KOPT-K1 (cell line): ENCODE results near the gene KRTAP3-2.

ENCODE experiments used
- H3K27ac ChIP-seq: fragments of 200-600 bp; sonication (generic); 2 replicates; pipeline ENCODE4 v1.5.1; 2016; ENCODE audit warnings: antibody characterized with exemption, mild to moderate bottlenecking, low read depth, low read length; ENCODE audit not compliant: poor library complexity, severe bottlenecking
- H3K36me3 ChIP-seq: fragments of 200-600 bp; sonication (generic); 2 replicates; pipeline ENCODE4 v1.5.1; 2017; ENCODE audit warnings: antibody characterized with exemption, mild to moderate bottlenecking, low read length, moderate library complexity; ENCODE audit not compliant: insufficient read depth
- H3K9me3 ChIP-seq: fragments of 200-600 bp; sonication (generic); 2 replicates; pipeline ENCODE4 v1.5.1; 2017; ENCODE audit warnings: antibody characterized with exemption, low read length, mild to moderate bottlenecking; ENCODE audit not compliant: insufficient read depth, poor library complexity, severe bottlenecking

KRTAP3-2 gene

GRCh38 chr17:40960144-40960543 lies 39.6 kb downstream of the KRTAP3-2 start:
- H3K27ac ChIP-seq = no peak overlapping the region
- H3K9me3 ChIP-seq = no peaks in the 10 kb centered on the region
- no peaks in the 10 kb centered on the region for H3K36me3 ChIP-seq

DNA sequence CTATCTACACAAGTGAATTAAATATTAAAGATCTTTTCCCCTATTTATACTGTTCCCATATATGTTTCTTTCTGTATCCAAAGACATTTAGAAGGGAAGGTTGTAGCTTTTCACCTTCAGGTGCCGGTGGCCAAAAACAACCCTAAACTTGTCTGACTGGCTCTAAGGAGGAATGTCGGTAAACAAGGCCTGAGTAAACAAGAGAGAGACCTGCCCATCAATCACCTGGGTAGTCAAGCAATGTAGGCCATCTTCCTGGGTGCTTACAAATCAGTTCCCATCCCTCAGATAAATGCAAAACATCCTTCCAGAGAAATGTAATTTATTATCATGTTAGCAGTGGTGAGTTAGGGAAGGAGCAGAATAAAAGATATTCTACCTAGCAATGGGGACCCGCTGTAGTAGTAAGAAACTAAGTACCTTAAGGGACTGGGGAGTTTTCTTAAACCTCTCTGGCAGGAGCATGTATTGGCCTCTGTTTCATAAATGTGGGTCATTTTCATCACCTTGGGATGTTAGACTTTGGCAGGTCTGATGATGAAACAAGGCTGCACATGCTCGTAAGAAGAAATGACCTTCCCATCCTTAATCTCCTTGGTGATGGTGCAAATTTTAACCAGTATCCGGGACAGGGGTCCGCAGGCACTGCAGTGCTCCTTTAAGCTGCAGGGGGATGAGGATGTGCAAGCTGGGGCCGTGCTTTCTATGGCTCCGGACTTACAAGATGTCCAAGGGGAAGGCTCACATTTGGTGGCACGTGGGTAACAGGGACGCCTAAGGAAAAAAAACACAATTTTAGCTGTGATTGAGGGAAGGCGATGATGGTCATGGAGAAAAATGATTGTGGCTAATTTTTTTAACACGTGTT lies 41.4 kb downstream of the KRTAP3-2 start:
- Histone ChIP-seq H3K36me3 (no peaks in the 10 kb centered on the region), H3K27ac (no peak overlapping the region), H3K9me3 (no peaks in the 10 kb centered on the region)

GRCh38 chr17:40956401-40957254 lies 43.1 kb downstream of the KRTAP3-2 start:
- Histone ChIP-seq H3K36me3 (no peaks in the 10 kb centered on the region), H3K27ac (no peak overlapping the region), H3K9me3 (no peaks in the 10 kb centered on the region)

GRCh38 chr17:40953881-40954280 lies 45.8 kb downstream of the KRTAP3-2 start:
- Histone ChIP-seq H3K27ac (no peak overlapping the region), H3K9me3 (no peaks in the 10 kb centered on the region), H3K36me3 (no peaks in the 10 kb centered on the region)

GRCh38 chr17:40952661-40953060 lies 47.0 kb downstream of the KRTAP3-2 start:
- Histone ChIP-seq H3K9me3 (no peaks in the 10 kb centered on the region), H3K27ac (no peak overlapping the region), H3K36me3 (no peaks in the 10 kb centered on the region)

DNA sequence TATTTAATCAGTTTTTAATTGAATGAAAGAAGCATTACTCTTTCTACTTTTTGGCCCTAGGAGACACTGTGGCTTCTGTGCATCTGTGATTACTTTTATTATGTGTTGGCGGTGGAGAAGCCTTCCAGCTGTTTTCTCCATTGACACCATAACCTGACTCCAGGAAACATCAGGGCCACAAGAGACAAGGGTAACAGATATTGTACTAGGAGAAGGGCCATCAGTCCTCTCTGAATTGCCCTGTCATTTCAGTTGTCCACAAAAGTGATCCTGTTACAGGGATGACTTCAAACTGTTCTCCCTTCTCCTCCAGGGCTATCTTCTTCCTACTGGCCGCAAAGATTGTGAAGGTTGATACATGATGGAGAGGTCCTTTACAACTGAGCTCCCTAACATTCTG lies 47.6 kb downstream of the KRTAP3-2 start:
- Histone ChIP-seq H3K27ac (no peak overlapping the region), H3K36me3 (no peaks in the 10 kb centered on the region), H3K9me3 (no peaks in the 10 kb centered on the region)

GRCh38 chr17:40951011-40951622 lies 48.6 kb downstream of the KRTAP3-2 start:
- Histone ChIP-seq H3K27ac (no peak overlapping the region), H3K36me3 (no peaks in the 10 kb centered on the region), H3K9me3 (no peaks in the 10 kb centered on the region)

DNA sequence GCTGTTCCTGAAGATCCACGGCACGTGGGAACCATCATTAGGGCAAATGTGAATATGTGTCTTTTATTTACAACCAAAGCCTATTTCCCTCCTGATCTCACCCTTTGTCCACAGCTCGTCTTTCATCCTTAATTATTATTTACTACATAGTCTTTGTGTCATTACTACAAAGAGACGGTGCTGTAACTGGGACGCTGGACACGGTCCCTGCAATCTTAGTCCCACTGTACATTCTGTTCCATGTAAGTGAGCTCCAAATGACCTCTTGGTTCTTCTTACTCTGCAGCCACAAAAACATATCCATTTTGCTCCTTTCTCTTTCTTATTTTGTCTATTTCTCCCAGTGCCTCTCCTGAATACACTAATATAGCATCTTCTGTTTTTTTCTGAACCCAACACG lies 49.5 kb downstream of the KRTAP3-2 start:
- no peaks in the 10 kb centered on the region for H3K9me3 ChIP-seq
- H3K27ac ChIP-seq = no peak overlapping the region
- H3K36me3 ChIP-seq = no peaks in the 10 kb centered on the region

DNA sequence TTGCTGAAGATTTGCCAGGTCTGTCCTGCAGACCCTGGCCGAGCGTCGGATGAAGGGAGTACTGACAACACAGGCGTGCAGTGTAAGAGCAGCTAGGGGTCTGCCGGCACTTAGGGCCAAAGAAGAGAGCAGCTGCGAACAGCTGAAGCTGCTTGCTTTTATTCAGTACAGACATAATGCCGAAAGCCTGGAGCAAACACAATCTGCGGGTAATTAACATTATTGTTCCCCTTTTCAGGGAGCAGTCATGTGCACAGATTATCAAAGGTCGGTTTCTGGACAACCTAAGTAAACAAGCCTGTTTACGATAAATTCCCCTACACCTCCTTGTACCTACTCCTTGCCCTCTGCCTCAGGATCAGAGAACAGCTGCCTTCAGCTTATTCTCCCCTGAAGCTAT lies 50.3 kb downstream of the KRTAP3-2 start:
- H3K36me3 ChIP-seq = no peaks in the 10 kb centered on the region
- H3K9me3 ChIP-seq = no peaks in the 10 kb centered on the region
- no peak overlapping the region for H3K27ac ChIP-seq
